Endodermal cell (in vitro differentiated cells): ENCODE measurements around the gene ROR1. TPM values are rescaled to one million over a fixed set of nuclear protein-coding genes. Genes with fewer than 3 reads are reported as not detected.
A peak's percentile ranks its signal among the peaks of the same experiment; 100 is the strongest.

ENCODE experiments used
- DNase-seq: peaks from one replicate; pipeline ENCODE4 v3.0.0-alpha.2; 2017
- H3K27ac ChIP-seq: 2 replicates; pipeline ENCODE4 v1.5.1; 2013; ENCODE audit warnings: mild to moderate bottlenecking, low read depth, low read length, moderate library complexity
- H3K27me3 ChIP-seq: 2 replicates; pipeline ENCODE4 v1.6.1; 2013; ENCODE audit warnings: mild to moderate bottlenecking, low read length, moderate library complexity; ENCODE audit not compliant: insufficient read depth, control insufficient read depth, poor library complexity, severe bottlenecking
- H3K36me3 ChIP-seq: 2 replicates; pipeline ENCODE4 v1.7.0; 2013; ENCODE audit warnings: mild to moderate bottlenecking, low read length, moderate library complexity; ENCODE audit not compliant: control insufficient read depth, insufficient read depth
- H3K4me1 ChIP-seq: one replicate; pipeline ENCODE4 v1.7.0; 2013; ENCODE audit warnings: low read length; ENCODE audit not compliant: control insufficient read depth, insufficient read depth
- H3K4me3 ChIP-seq: 2 replicates; pipeline ENCODE4 v1.5.1; 2013; ENCODE audit warnings: mild to moderate bottlenecking, low read length, moderate library complexity
- H3K9ac ChIP-seq: 2 replicates; pipeline ENCODE4 v1.6.1; 2013; ENCODE audit warnings: mild to moderate bottlenecking, low read length, moderate library complexity; ENCODE audit not compliant: poor library complexity, severe bottlenecking; ENCODE audit errors: extremely low read depth
- H3K9me3 ChIP-seq: 2 replicates; pipeline ENCODE4 v1.6.1; 2013; ENCODE audit warnings: mild to moderate bottlenecking, low read length, moderate library complexity; ENCODE audit not compliant: control insufficient read depth
- H3K27ac Mint-ChIP-seq: 2 replicates; pipeline ENCODE4 v1.8.0; 2020; ENCODE audit warnings: mixed read lengths
- H3K27me3 Mint-ChIP-seq: 2 replicates; pipeline ENCODE4 v1.8.0; 2021; ENCODE audit warnings: mild to moderate bottlenecking, mixed read lengths; ENCODE audit not compliant: insufficient read depth
- H3K36me3 Mint-ChIP-seq: 2 replicates; pipeline ENCODE4 v1.8.0; 2020; ENCODE audit warnings: low read depth, mixed read lengths
- H3K4me1 Mint-ChIP-seq: 2 replicates; pipeline ENCODE4 v1.8.0; 2020; ENCODE audit warnings: mixed read lengths
- H3K4me3 Mint-ChIP-seq: 2 replicates; pipeline ENCODE4 v1.8.0; 2020; ENCODE audit warnings: mild to moderate bottlenecking, moderate library complexity, mixed read lengths
- H3K9me3 Mint-ChIP-seq: 2 replicates; pipeline ENCODE4 v1.8.0; 2020; ENCODE audit warnings: mild to moderate bottlenecking, mixed read lengths
- WGBS, 2 experiments: methylation state at CpG; one replicate each; pipeline versions ENCODE4 v1.1.5 to v1.1.7; 2013; ENCODE audit warnings: missing lambda C conversion rate in 2 of 2, mixed read lengths in 1 of 2; ENCODE audit not compliant: insufficient coverage in 1 of 2, insufficient read length in 1 of 2; 5-methylcytosine and 5-hydroxymethylcytosine counted together
- total RNA-seq, 2 donors: library from RNA; stranded (reverse); fragmentation: NEBNext Ultra II Directional in 1 of 2; extraction: Animal tissue kit (Norgen Biotek cat#: 25700) in 1 of 2; gene quantifications; 2 replicates in 1 of 2; 3 replicates in 1 of 2; pipeline ENCODE4 v1.2.1, GENCODE V29; 2021
- TF ChIP-seq, protein P1 (sequence below): fragments of 200-600 bp; sonication (generic); conservative IDR thresholded peaks from 2 replicates; pipeline ENCODE4 v1.5.0; 2021; ENCODE audit warnings: antibody characterized with exemption, mild to moderate bottlenecking

Gene ROR1
- total RNA-seq, 2 donors from 2014 or later, result 77.4 to 77.9 TPM

DNA sequence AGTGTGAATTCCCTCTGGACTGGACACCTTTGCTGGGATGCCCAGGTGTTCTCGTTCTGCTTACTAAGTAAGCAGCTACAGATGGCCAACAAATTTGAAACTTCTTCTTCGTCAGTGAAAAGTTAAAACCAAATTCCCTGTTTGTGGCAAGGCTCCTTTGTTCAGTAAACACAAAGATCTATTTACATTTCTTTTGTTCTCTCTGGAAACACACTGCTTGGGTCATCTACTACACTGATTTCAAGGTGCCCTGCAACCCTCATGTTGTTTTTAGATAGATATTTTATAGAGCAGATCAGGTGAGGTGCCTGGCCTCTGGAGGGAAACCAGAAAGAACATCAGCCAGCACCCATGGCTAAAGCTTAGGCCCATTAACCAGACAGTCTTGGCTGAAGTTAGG, 272.4 kb downstream of the ROR1 start:
- H3K4me1 ChIP-seq, result peaks cover 4% of the 10 kb centered on the region
- H3K9ac ChIP-seq, result no peak overlapping the region
- peak overlapping the region; percentile 62 for H3K27ac Mint-ChIP-seq
- peaks cover 14% of the 10 kb centered on the region for H3K36me3 Mint-ChIP-seq
- no peak for DNase-seq
- WGBS, 2 experiments, result 66 to 84% methylated on average over 2 of the region's 2 CpGs
- H3K9me3 Mint-ChIP-seq, result no peaks in the 10 kb centered on the region
- peaks cover 10% of the 10 kb centered on the region for H3K36me3 ChIP-seq
- H3K27me3 Mint-ChIP-seq, result no peaks in the 10 kb centered on the region
- H3K27ac ChIP-seq, result no peak overlapping the region
- H3K4me1 Mint-ChIP-seq, result peaks cover 33% of the 10 kb centered on the region
- TF ChIP-seq, protein P1, sequence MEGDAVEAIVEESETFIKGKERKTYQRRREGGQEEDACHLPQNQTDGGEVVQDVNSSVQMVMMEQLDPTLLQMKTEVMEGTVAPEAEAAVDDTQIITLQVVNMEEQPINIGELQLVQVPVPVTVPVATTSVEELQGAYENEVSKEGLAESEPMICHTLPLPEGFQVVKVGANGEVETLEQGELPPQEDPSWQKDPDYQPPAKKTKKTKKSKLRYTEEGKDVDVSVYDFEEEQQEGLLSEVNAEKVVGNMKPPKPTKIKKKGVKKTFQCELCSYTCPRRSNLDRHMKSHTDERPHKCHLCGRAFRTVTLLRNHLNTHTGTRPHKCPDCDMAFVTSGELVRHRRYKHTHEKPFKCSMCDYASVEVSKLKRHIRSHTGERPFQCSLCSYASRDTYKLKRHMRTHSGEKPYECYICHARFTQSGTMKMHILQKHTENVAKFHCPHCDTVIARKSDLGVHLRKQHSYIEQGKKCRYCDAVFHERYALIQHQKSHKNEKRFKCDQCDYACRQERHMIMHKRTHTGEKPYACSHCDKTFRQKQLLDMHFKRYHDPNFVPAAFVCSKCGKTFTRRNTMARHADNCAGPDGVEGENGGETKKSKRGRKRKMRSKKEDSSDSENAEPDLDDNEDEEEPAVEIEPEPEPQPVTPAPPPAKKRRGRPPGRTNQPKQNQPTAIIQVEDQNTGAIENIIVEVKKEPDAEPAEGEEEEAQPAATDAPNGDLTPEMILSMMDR, result no peak
- H3K9me3 ChIP-seq, result no peaks in the 10 kb centered on the region
- no peak overlapping the region for H3K4me3 Mint-ChIP-seq
- H3K27me3 ChIP-seq, result no peaks in the 10 kb centered on the region
- no peak overlapping the region for H3K4me3 ChIP-seq

DNA sequence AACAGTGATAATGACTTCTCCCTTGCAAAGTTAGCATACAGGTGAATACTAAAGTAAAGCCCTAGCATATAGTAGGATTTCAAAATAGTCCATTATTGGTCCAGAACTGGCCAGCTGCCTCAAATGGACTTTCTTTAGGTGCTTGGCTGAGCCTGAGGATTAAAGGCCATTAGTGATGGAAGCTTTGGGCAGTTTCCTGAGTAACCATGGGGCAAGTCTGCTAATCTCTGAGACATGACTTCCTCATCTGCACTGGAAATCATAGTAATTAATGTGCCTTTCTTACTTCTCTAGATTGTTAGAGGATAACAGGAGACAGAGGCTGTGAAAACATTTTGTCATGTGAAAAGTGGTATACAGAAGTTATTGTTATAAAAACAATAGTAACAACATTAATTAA, 273.1 kb downstream of the ROR1 start:
- H3K4me1 ChIP-seq, result peaks cover 4% of the 10 kb centered on the region
- Mint-ChIP-seq H3K9me3 (no peaks in the 10 kb centered on the region), H3K36me3 (peaks cover 16% of the 10 kb centered on the region)

DNA sequence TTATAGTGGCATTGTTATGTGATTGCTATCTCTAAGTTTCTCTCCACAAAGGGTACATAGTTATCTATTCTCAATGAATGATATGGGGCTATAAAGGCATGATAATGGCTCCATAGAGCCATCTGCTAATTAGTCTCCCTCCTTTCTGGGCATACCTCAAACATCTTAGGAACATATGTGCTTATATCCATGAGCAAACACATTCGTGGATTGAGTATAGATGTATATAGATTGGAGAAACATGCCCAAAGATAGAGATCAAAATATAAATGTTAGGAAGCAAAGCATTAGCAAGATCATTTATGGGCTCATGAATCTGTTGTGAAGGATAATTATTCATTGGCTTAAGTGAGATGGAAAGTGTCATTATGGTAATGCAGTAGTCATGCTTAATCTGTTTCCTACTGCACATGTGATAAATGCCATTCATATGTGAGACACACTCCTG, 273.8 kb downstream of the ROR1 start:
- WGBS, 2 experiments, result 88 to 100% methylated on average over 1 of the region's 1 CpG
- Histone ChIP-seq H3K4me1 (peaks cover 4% of the 10 kb centered on the region), H3K36me3 (peaks cover 10% of the 10 kb centered on the region), H3K9me3 (no peaks in the 10 kb centered on the region), H3K27me3 (no peaks in the 10 kb centered on the region), H3K9ac (no peak overlapping the region), H3K27ac (no peak overlapping the region), H3K4me3 (no peak overlapping the region)
- no peak for DNase-seq
- TF ChIP-seq, protein P1, result no peak
- Mint-ChIP-seq H3K27me3 (no peaks in the 10 kb centered on the region), H3K9me3 (no peaks in the 10 kb centered on the region), H3K4me1 (peaks cover 33% of the 10 kb centered on the region), H3K4me3 (no peak overlapping the region), H3K27ac (no peak overlapping the region), H3K36me3 (peaks cover 16% of the 10 kb centered on the region)

More for the DNA sequence above, 273.1 kb downstream of the ROR1 start:
- H3K36me3 ChIP-seq, result peaks cover 10% of the 10 kb centered on the region
- no peaks in the 10 kb centered on the region for H3K27me3 Mint-ChIP-seq
- no peaks in the 10 kb centered on the region for H3K27me3 ChIP-seq
- no peaks in the 10 kb centered on the region for H3K9me3 ChIP-seq
- no peak overlapping the region for H3K9ac ChIP-seq
- no peak overlapping the region for H3K27ac ChIP-seq
- TF ChIP-seq, protein P1, result no peak
- no peak overlapping the region for H3K4me3 Mint-ChIP-seq
- DNase-seq, result no peak
- peak overlapping the region; percentile 62 for H3K27ac Mint-ChIP-seq
- H3K4me3 ChIP-seq, result no peak overlapping the region
- H3K4me1 Mint-ChIP-seq, result peaks cover 32% of the 10 kb centered on the region
